Breast epithelium (tissue), 4 donors: ENCODE results near the gene TRIM31. TPM values are rescaled to one million over a fixed set of nuclear protein-coding genes. Genes with fewer than 3 reads are reported as not detected.
"Not testable (repeated sequence)": the region's sequence is repeated elsewhere in the genome, so short reads cannot be mapped to it uniquely, and the experiment has no call there.

Experiments used
- DNase-seq, 2 donors: peaks; one replicate each; pipeline ENCODE4 v3.0.0-alpha.2; 2019; ENCODE audit warnings: low spot score in 2 of 2
- H3K27ac ChIP-seq, 2 donors: fragments of 200-600 bp; sonication (generic) in 1 of 2; one replicate each; pipeline ENCODE4 v1.5.1; 2016 to 2019; ENCODE audit warnings: mild to moderate bottlenecking in 1 of 2
- H3K27me3 ChIP-seq, 2 donors: fragments of 200-600 bp; sonication (generic) in 1 of 2; one replicate each; pipeline versions ENCODE4 v1.5.1 to v1.6.0; 2017 to 2019; ENCODE audit warnings: control low read depth in 1 of 2, mild to moderate bottlenecking in 1 of 2
- H3K36me3 ChIP-seq: fragments of 200-600 bp; one replicate; pipeline ENCODE4 v1.5.1; 2019
- H3K4me1 ChIP-seq, 2 donors: fragments of 200-600 bp; sonication (generic); one replicate each; pipeline ENCODE4 v1.5.1; 2016 to 2019; ENCODE audit warnings: control low read depth in 1 of 2
- H3K4me3 ChIP-seq, 3 donors: fragments of 200-600 bp; sonication (generic); 1 replicate in 2 of 3; 2 replicates in 1 of 3; pipeline ENCODE4 v1.5.1; 2016 to 2019; ENCODE audit warnings: mild to moderate bottlenecking in 3 of 3, moderate library complexity in 2 of 3
- H3K9me3 ChIP-seq, 2 donors: fragments of 200-600 bp; sonication (generic) in 1 of 2; one replicate each; pipeline ENCODE4 v1.5.1; 2016 to 2019; ENCODE audit warnings: control low read depth in 1 of 2
- CTCF ChIP-seq, 3 donors: fragments of 450-650 bp; IDR thresholded peaks; one replicate each; pipeline ENCODE4 v1.5.1; 2016 to 2017; ENCODE audit warnings: antibody characterized with exemption in 3 of 3, mild to moderate bottlenecking in 3 of 3, moderate library complexity in 3 of 3
- POLR2A ChIP-seq: fragments of 450-650 bp; IDR thresholded peaks from one replicate; pipeline ENCODE4 v1.6.1; 2016; ENCODE audit warnings: antibody characterized with exemption, mild to moderate bottlenecking, moderate library complexity
- POLR2AphosphoS5 ChIP-seq, 3 donors: sonication (generic); formaldehyde crosslinking; IDR thresholded peaks; one replicate each; pipeline ENCODE4 v1.6.1; 2017; ENCODE audit warnings: antibody characterized with exemption in 3 of 3
- intact Hi-C: fragments of 100-400 bp; cut with DNase I; formaldehyde crosslinking; loops from one replicate; pipeline ENCODE4 v1.15.1; 2023; ENCODE audit warnings: low total_unique reads
- total RNA-seq, 3 donors: library from RNA; depleted of rRNA; stranded (reverse); fragments of >200 nt; gene quantifications; one replicate each; pipeline ENCODE4 v1.1.0, GENCODE V29; 2016

Gene TRIM31
- total RNA-seq, 3 donors from 2014 or later: 3.3 TPM; not detected in 2

- Histone ChIP-seq H3K9me3 (no peaks in the 10 kb centered on the region), H3K27me3 (peaks cover 0 to 5% of the 10 kb centered on the region in 2 donors), H3K4me1 (no peaks in the 10 kb centered on the region), H3K36me3 (no peaks in the 10 kb centered on the region), H3K4me3 (no peak overlapping the region), H3K27ac (no peak overlapping the region)
- intact Hi-C loops: no loop called here
- no peak for TF ChIP-seq POLR2A
- no peak for TF ChIP-seq POLR2AphosphoS5 (IDR thresholded peaks at IDR 0.05)
- TF ChIP-seq CTCF (IDR thresholded peaks at IDR 0.05): no peak
- no peak for DNase-seq
These were observed 9.6 kb upstream of the TRIM31 start for GRCh38 chr6:30122515-30122914.

- no peaks in the 10 kb centered on the region for H3K36me3 ChIP-seq
- H3K27ac ChIP-seq: no peak overlapping the region
- TF ChIP-seq CTCF (IDR thresholded peaks at IDR 0.05) (no peak), POLR2A (no peak), POLR2AphosphoS5 (IDR thresholded peaks at IDR 0.05) (no peak)
- peaks cover 0 to 4% of the 10 kb centered on the region in 2 donors for H3K27me3 ChIP-seq
- H3K4me3 ChIP-seq: no peak overlapping the region
- intact Hi-C loops: no loop called here
- no peaks in the 10 kb centered on the region for H3K9me3 ChIP-seq
- DNase-seq: no peak
- no peaks in the 10 kb centered on the region for H3K4me1 ChIP-seq
These were observed 8.8 kb upstream of the TRIM31 start for GRCh38 chr6:30121446-30122366.

- intact Hi-C loops, H3K4me1 ChIP-seq: not testable (repeated sequence)
These were observed 5.8 kb upstream of the TRIM31 start for GRCh38 chr6:30118691-30119090.

GRCh38 chr6:30116724-30117123, 3.8 kb upstream of the TRIM31 start:
- DNase-seq: no peak
- no peak overlapping the region for H3K4me3 ChIP-seq
- intact Hi-C loops: no loop called here
- H3K27me3 ChIP-seq: peaks cover 0 to 17% of the 10 kb centered on the region in 2 donors
- H3K27ac ChIP-seq: no peak overlapping the region
- no peaks in the 10 kb centered on the region for H3K36me3 ChIP-seq
- no peaks in the 10 kb centered on the region for H3K4me1 ChIP-seq
- H3K9me3 ChIP-seq: no peaks in the 10 kb centered on the region
- no peak for TF ChIP-seq POLR2A

More at GRCh38 chr6:30118691-30119090, 5.8 kb upstream of the TRIM31 start:
- H3K4me3 ChIP-seq, H3K27me3 ChIP-seq, DNase-seq, H3K27ac ChIP-seq, H3K9me3 ChIP-seq, H3K36me3 ChIP-seq: not testable (repeated sequence)

- no peak overlapping the region for H3K4me3 ChIP-seq
- intact Hi-C loops: no loop called here
- no peaks in the 10 kb centered on the region for H3K4me1 ChIP-seq
- no peaks in the 10 kb centered on the region for H3K36me3 ChIP-seq
- no peak for DNase-seq
- H3K27ac ChIP-seq: no peak overlapping the region
- TF ChIP-seq CTCF (IDR thresholded peaks at IDR 0.05) (no peak), POLR2A (no peak), POLR2AphosphoS5 (IDR thresholded peaks at IDR 0.05) (no peak)
- peaks cover 0 to 35% of the 10 kb centered on the region in 2 donors for H3K27me3 ChIP-seq
- H3K9me3 ChIP-seq: no peaks in the 10 kb centered on the region
These were observed 951 bp upstream of the TRIM31 start for GRCh38 chr6:30113841-30114240.

- Histone ChIP-seq H3K4me3 (no peak overlapping the region), H3K27me3 (peaks cover 0 to 41% of the 10 kb centered on the region in 2 donors), H3K36me3 (no peaks in the 10 kb centered on the region), H3K4me1 (no peaks in the 10 kb centered on the region), H3K9me3 (no peaks in the 10 kb centered on the region), H3K27ac (no peak overlapping the region)
- TF ChIP-seq POLR2A: no peak
- no peak for TF ChIP-seq POLR2AphosphoS5 (IDR thresholded peaks at IDR 0.05)
- no peak for TF ChIP-seq CTCF (IDR thresholded peaks at IDR 0.05)
- intact Hi-C loops: no loop called here
- DNase-seq: no peak
These were observed 392 bp downstream of the TRIM31 start for GRCh38 chr6:30112402-30112994.
